Gastrocnemius medialis (tissue), 4 donors: ENCODE data around the gene NDUFAF2. TPM values are rescaled to one million over a fixed set of nuclear protein-coding genes. Genes with fewer than 3 reads are reported as not detected.

ENCODE experiments used
- ATAC-seq, 2 donors: fragments of 150-250 bp; one replicate each; pipeline ENCODE4 v1.9.1; 2016
- DNase-seq, 2 donors: peaks; one replicate each; pipeline ENCODE4 v3.0.0-alpha.2; 2019
- H3K27ac ChIP-seq, 4 donors: fragments of 200-600 bp; sonication (generic); 1 replicate in 1 of 4; 2 replicates in 3 of 4; pipeline ENCODE4 v1.5.1; 2016 to 2018; ENCODE audit warnings: mild to moderate bottlenecking in 2 of 4, moderate library complexity in 1 of 4
- H3K27me3 ChIP-seq, 3 donors: fragments of 200-600 bp; sonication (generic) in 2 of 3; 1 replicate in 1 of 3; 2 replicates in 2 of 3; pipeline versions ENCODE4 v1.5.1 to v1.6.0; 2016 to 2019; ENCODE audit warnings: mild to moderate bottlenecking in 1 of 3, moderate library complexity in 1 of 3
- H3K36me3 ChIP-seq, 2 donors: fragments of 200-600 bp; sonication (generic) in 1 of 2; one replicate each; pipeline ENCODE4 v1.5.1; 2017 to 2018
- H3K4me1 ChIP-seq, 2 donors: fragments of 200-600 bp; sonication (generic) in 1 of 2; one replicate each; pipeline ENCODE4 v1.5.1; 2016 to 2017; ENCODE audit warnings: mild to moderate bottlenecking in 2 of 2
- H3K4me3 ChIP-seq, 4 donors: fragments of 200-600 bp; sonication (generic) in 3 of 4; 1 replicate in 1 of 4; 2 replicates in 3 of 4; pipeline ENCODE4 v1.5.1; 2016 to 2019; ENCODE audit warnings: mild to moderate bottlenecking in 2 of 4
- H3K9me3 ChIP-seq, 3 donors: fragments of 200-600 bp; sonication (generic) in 2 of 3; 1 replicate in 1 of 3; 2 replicates in 2 of 3; pipeline ENCODE4 v1.5.1; 2016 to 2019
- CTCF ChIP-seq, 5 experiments: fragments of 450-650 bp in 3 of 5; fragments of 200-600 bp in 2 of 5; sonication (generic) in 2 of 5; IDR thresholded peaks in 4 of 5; conservative IDR thresholded peaks in 1 of 5; 1 replicate in 4 of 5; 2 replicates in 1 of 5; pipeline ENCODE4 v1.5.1; 2016 to 2019; ENCODE audit warnings: antibody characterized with exemption in 5 of 5, mild to moderate bottlenecking in 3 of 5, moderate library complexity in 3 of 5
- POLR2A ChIP-seq, 2 donors: fragments of 450-650 bp; IDR thresholded peaks; one replicate each; pipeline ENCODE4 v1.6.1; 2017; ENCODE audit warnings: antibody characterized with exemption in 2 of 2, mild to moderate bottlenecking in 2 of 2, moderate library complexity in 2 of 2
- in situ Hi-C, 4 donors: fragments of 200-750 bp; cut with MboI; loops; one replicate each; pipeline versions ENCODE4 v1.15.0 to v1.8.0; 2017; ENCODE audit warnings: low sequenced_read_pairs in 4 of 4
- intact Hi-C: fragments of 100-400 bp; cut with DNase I; formaldehyde crosslinking; loops from one replicate; pipeline ENCODE4 v1.15.1; 2023; ENCODE audit warnings: low total_unique reads
- total RNA-seq, 4 donors: library from RNA; depleted of rRNA; stranded (reverse); fragments of >200 nt; gene quantifications; one replicate each; pipeline versions ENCODE4 v1.1.0 to v1.2.3, GENCODE V29; 2016

NDUFAF2 gene
- total RNA-seq, 4 donors from 2014 or later = 25.8 to 54.3 (median 51.2) TPM

GRCh38 chr5:61055434-61056006 is 110.5 kb downstream of the NDUFAF2 start:
- no peak for ATAC-seq
- H3K27ac ChIP-seq = no peak overlapping the region
- no peaks in the 10 kb centered on the region for H3K27me3 ChIP-seq
- no peak overlapping the region for H3K4me3 ChIP-seq
- no peaks in the 10 kb centered on the region for H3K9me3 ChIP-seq
- TF ChIP-seq POLR2A (IDR thresholded peaks at IDR 0.05) (no peak), CTCF (IDR thresholded peaks at IDR 0.05 in 4 of 5, conservative IDR thresholded peaks at IDR 0.05 in 1 of 5) (peak in 3 of 5 experiments; percentile 30 to 48 (median 32))
- DNase-seq = no peak
- H3K36me3 ChIP-seq = no peaks in the 10 kb centered on the region
- in situ Hi-C loops (no loop called here), intact Hi-C loops (loop anchor here (5.0 kb wide), 1 partner anchor 602 kb away; no protein-coding TSS in a partner anchor)
- no peaks in the 10 kb centered on the region for H3K4me1 ChIP-seq

DNA sequence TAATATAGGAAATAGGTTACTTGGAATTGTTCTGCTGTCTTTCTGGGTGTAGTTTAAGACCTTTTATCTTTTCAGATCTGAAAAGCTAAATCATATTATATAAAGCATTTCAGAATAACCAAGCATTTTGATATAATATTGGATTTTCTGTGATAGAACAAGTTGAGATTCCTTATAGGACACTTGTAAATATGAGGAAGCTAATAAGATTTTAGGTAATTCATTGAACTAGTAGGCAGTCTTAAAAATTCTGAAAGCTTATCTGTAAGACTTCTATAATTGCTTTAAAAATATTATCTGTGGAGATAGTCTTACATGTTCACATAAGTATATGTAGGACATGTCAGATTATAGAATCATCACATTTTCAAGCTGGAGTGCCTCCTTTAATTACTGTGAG is 114.5 kb downstream of the NDUFAF2 start:
- ATAC-seq (no peak), DNase-seq (no peak)
- TF ChIP-seq CTCF (IDR thresholded peaks at IDR 0.05 in 4 of 5, conservative IDR thresholded peaks at IDR 0.05 in 1 of 5) (no peak), POLR2A (IDR thresholded peaks at IDR 0.05) (no peak)
- intact Hi-C loops (loop anchor here (5.0 kb wide), 1 partner anchor 598 kb away; no protein-coding TSS in a partner anchor), in situ Hi-C loops (no loop called here)
- Histone ChIP-seq H3K9me3 (no peaks in the 10 kb centered on the region), H3K27ac (no peak overlapping the region), H3K36me3 (no peaks in the 10 kb centered on the region), H3K27me3 (no peaks in the 10 kb centered on the region), H3K4me1 (no peaks in the 10 kb centered on the region), H3K4me3 (no peak overlapping the region)

DNA sequence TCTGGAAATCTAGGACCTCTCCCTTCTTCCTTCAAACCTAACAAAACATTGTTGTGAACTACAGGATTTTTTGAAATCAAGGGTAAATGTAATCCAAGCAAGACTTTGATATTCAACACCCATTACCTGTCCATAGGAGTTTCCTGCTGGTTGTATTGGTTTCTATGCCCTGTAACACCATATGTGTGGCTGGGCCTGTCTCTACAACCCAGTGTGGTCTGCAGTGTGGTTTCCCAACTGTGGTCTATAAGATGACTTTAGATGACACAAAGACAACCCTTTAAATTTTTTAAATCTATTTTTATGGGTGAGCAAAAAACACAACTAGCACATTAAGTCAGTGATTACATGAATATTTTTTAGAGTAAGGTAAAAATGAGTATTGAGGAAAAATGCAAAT is 124.1 kb downstream of the NDUFAF2 start:
- in situ Hi-C loops (no loop called here), intact Hi-C loops (no loop called here)
- no peak for TF ChIP-seq POLR2A (IDR thresholded peaks at IDR 0.05)
- TF ChIP-seq CTCF (IDR thresholded peaks at IDR 0.05 in 4 of 5, conservative IDR thresholded peaks at IDR 0.05 in 1 of 5) = no peak

DNA sequence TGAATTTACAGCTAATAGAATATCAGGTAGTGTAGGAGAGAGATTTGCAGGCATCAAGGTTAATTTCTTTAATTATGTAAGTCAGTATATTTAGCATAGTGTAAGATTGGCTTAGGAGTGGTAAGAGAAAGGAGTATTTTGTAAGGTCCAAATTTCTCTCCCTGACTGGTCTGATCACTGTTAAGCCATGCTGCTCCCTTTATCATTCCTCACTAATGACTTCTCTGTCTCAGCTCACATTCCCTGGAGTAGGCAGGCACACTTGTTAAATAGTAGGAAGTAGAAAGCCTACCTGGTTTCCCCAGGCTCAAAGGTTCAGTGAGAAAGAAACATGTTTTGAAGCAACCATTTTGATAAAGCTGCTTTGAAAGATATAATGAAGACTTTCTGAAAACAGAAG is 126.5 kb downstream of the NDUFAF2 start:
- no peaks in the 10 kb centered on the region for H3K27me3 ChIP-seq
- no peak for DNase-seq
- in situ Hi-C loops = no loop called here
- H3K4me3 ChIP-seq = no peak overlapping the region
- H3K4me1 ChIP-seq = no peaks in the 10 kb centered on the region
- peaks cover 0 to 16% of the 10 kb centered on the region in 2 donors for H3K36me3 ChIP-seq
- no peaks in the 10 kb centered on the region for H3K9me3 ChIP-seq
- no peak overlapping the region for H3K27ac ChIP-seq
- no peak for TF ChIP-seq CTCF (IDR thresholded peaks at IDR 0.05 in 4 of 5, conservative IDR thresholded peaks at IDR 0.05 in 1 of 5)
- intact Hi-C loops = no loop called here
- no peak for ATAC-seq

More for the DNA sequence above, 124.1 kb downstream of the NDUFAF2 start:
- DNase-seq (no peak), ATAC-seq (no peak)
- H3K9me3 ChIP-seq = peaks cover 0 to 5% (median 0%) of the 10 kb centered on the region in 3 donors
- H3K4me1 ChIP-seq = no peaks in the 10 kb centered on the region
- H3K36me3 ChIP-seq = peaks cover 0 to 12% of the 10 kb centered on the region in 2 donors
- no peak overlapping the region for H3K4me3 ChIP-seq
- H3K27ac ChIP-seq = no peak overlapping the region
- H3K27me3 ChIP-seq = no peaks in the 10 kb centered on the region

- DNase-seq (no peak), ATAC-seq (no peak)
- intact Hi-C loops (no loop called here), in situ Hi-C loops (no loop called here)
- Histone ChIP-seq H3K36me3 (peaks cover 0 to 16% of the 10 kb centered on the region in 2 donors), H3K4me3 (no peak overlapping the region), H3K4me1 (no peaks in the 10 kb centered on the region), H3K9me3 (no peaks in the 10 kb centered on the region), H3K27me3 (no peaks in the 10 kb centered on the region), H3K27ac (no peak overlapping the region)
- no peak for TF ChIP-seq POLR2A (IDR thresholded peaks at IDR 0.05)
- TF ChIP-seq CTCF (IDR thresholded peaks at IDR 0.05 in 4 of 5, conservative IDR thresholded peaks at IDR 0.05 in 1 of 5) = no peak
Measured at GRCh38 chr5:61076626-61077025, 131.6 kb downstream of the NDUFAF2 start.
